Adipose tissue (tissue), 3 donors: Measurements from ENCODE around the gene HIP1. TPM values are rescaled to one million over a fixed set of nuclear protein-coding genes. Genes with fewer than 3 reads are reported as not detected.
"Not testable (repeated sequence)": the region's sequence is repeated elsewhere in the genome, so short reads cannot be mapped to it uniquely, and the experiment has no call there.

Experiments used
- H3K27ac ChIP-seq: one replicate; pipeline ENCODE4 v1.5.1; 2013; ENCODE audit warnings: low read depth, low read length
- WGBS, 3 donors: extraction: QIAGEN DNeasy Blood & Tissue Kit; methylation state at CpG; one replicate each; pipeline ENCODE4 v1.1.7; 2013; 5-methylcytosine and 5-hydroxymethylcytosine counted together
- polyA plus RNA-seq, 3 donors: library from polyadenylated mRNA; stranded (reverse); fragments of 200-250 nt; gene quantifications; one replicate each; pipeline ENCODE4 v1.2.3, GENCODE V29; 2013
- donor health status: healthy with polysubstance abuse.
- donor health status: Bipolar disorder and iron deficiency.
- donor health status: healthy.

HIP1 gene
- polyA plus RNA-seq, 3 donors, result 4.1 to 15.4 (median 10.7) TPM

GRCh38 chr7:75740846-75741497 lies 2.2 kb upstream of the HIP1 start:
- WGBS, 3 donors, result 36 to 38% (median 38%) methylated on average over 13 of the region's 13 CpGs
- H3K27ac ChIP-seq, result no peak overlapping the region

- H3K27ac ChIP-seq, result no peak overlapping the region
- 62 to 65% (median 64%) methylated on average over 26 of the region's 26 CpGs for WGBS, 3 donors
Measured at GRCh38 chr7:75739796-75740672, 1.3 kb upstream of the HIP1 start.

GRCh38 chr7:75738975-75739795 lies 444 bp upstream of the HIP1 start:
- 1 to 2% (median 1%) methylated on average over 38 to 76 of the region's 89 CpGs for WGBS, 3 donors
- no peak overlapping the region for H3K27ac ChIP-seq

- WGBS, 3 donors, result 6 to 12% (median 8%) methylated on average over 17 to 18 of the region's 18 CpGs
- H3K27ac ChIP-seq, result no peak overlapping the region
Measured at GRCh38 chr7:75737856-75738603, 711 bp downstream of the HIP1 start.

- H3K27ac ChIP-seq, result no peak overlapping the region
- WGBS, 3 donors, result 92 to 95% (median 94%) methylated on average over 9 of the region's 9 CpGs
Measured at GRCh38 chr7:75735581-75736350, 3.0 kb downstream of the HIP1 start.

GRCh38 chr7:75734586-75735458 lies 3.9 kb downstream of the HIP1 start:
- no peak overlapping the region for H3K27ac ChIP-seq
- WGBS, 3 donors, result 81 to 85% (median 82%) methylated on average over 9 of the region's 9 CpGs

GRCh38 chr7:75732764-75733630 lies 5.7 kb downstream of the HIP1 start:
- no peak overlapping the region for H3K27ac ChIP-seq
- 62 to 83% (median 68%) methylated on average over 15 of the region's 15 CpGs for WGBS, 3 donors

GRCh38 chr7:75732016-75732521 lies 6.7 kb downstream of the HIP1 start:
- H3K27ac ChIP-seq, result no peak overlapping the region
- 76 to 82% (median 81%) methylated on average over 12 of the region's 12 CpGs for WGBS, 3 donors

GRCh38 chr7:75729851-75730274 lies 8.9 kb downstream of the HIP1 start:
- WGBS, 3 donors, result 56 to 63% (median 57%) methylated on average over 4 of the region's 4 CpGs
- H3K27ac ChIP-seq, result no peak overlapping the region

GRCh38 chr7:75727881-75728593 lies 10.7 kb downstream of the HIP1 start:
- WGBS, 3 donors, result 48 to 51% (median 50%) methylated on average over 8 of the region's 8 CpGs
- H3K27ac ChIP-seq, result no peak overlapping the region

- WGBS, 3 donors, result 90 to 94% (median 92%) methylated on average over 6 of the region's 6 CpGs
- not testable (repeated sequence) for H3K27ac ChIP-seq
Measured at GRCh38 chr7:75727351-75727750, 11.4 kb downstream of the HIP1 start.

- 72 to 92% (median 78%) methylated on average over 6 of the region's 6 CpGs for WGBS, 3 donors
- no peak overlapping the region for H3K27ac ChIP-seq
Measured at GRCh38 chr7:75725306-75725705, 13.4 kb downstream of the HIP1 start.

- no peak overlapping the region for H3K27ac ChIP-seq
- WGBS, 3 donors, result 76 to 94% (median 80%) methylated on average over 3 of the region's 3 CpGs
Measured at GRCh38 chr7:75723444-75723843, 15.3 kb downstream of the HIP1 start.

GRCh38 chr7:75722373-75722772 lies 16.4 kb downstream of the HIP1 start:
- WGBS, 3 donors, result 58 to 76% (median 75%) methylated on average over 4 of the region's 4 CpGs
- no peak overlapping the region for H3K27ac ChIP-seq

- not testable (repeated sequence) for H3K27ac ChIP-seq
Measured at GRCh38 chr7:75721922-75722321, 16.8 kb downstream of the HIP1 start.

More at GRCh38 chr7:75721922-75722321, 16.8 kb downstream of the HIP1 start:
- WGBS, 3 donors, result 86 to 94% (median 94%) methylated on average over 9 of the region's 9 CpGs
